ENCODE measurements around the gene CAMTA1.

GRCh38 chr1:7589774-7590425 is 804.6 kb downstream of the CAMTA1 start:
- TF ChIP-seq, protein P1, sequence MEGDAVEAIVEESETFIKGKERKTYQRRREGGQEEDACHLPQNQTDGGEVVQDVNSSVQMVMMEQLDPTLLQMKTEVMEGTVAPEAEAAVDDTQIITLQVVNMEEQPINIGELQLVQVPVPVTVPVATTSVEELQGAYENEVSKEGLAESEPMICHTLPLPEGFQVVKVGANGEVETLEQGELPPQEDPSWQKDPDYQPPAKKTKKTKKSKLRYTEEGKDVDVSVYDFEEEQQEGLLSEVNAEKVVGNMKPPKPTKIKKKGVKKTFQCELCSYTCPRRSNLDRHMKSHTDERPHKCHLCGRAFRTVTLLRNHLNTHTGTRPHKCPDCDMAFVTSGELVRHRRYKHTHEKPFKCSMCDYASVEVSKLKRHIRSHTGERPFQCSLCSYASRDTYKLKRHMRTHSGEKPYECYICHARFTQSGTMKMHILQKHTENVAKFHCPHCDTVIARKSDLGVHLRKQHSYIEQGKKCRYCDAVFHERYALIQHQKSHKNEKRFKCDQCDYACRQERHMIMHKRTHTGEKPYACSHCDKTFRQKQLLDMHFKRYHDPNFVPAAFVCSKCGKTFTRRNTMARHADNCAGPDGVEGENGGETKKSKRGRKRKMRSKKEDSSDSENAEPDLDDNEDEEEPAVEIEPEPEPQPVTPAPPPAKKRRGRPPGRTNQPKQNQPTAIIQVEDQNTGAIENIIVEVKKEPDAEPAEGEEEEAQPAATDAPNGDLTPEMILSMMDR (IDR thresholded peaks at IDR 0.05) = no peak
- no peak for TF ChIP-seq EZH2 (IDR thresholded peaks at IDR 0.05)

Measured in neural progenitor cell (in vitro differentiated cells).